ENCODE data around the gene CPZ. TPM values are rescaled to one million over a fixed set of nuclear protein-coding genes. Genes with fewer than 3 reads are reported as not detected.

Gene CPZ
- total RNA-seq, 1 experiment from 2014 or later, result not detected

Other genes starting within 250 kb of the CPZ start
- 16.6 and 20.4 TPM in 2 replicates for gene ACOX3, start 152.0 kb upstream of the CPZ start, total RNA-seq (2014; rRNA removed; shearing (Covaris generic))
- gene TRMT44, start 152.0 kb upstream of the CPZ start, total RNA-seq (2014; rRNA removed; shearing (Covaris generic)), result 13.0 and 13.1 TPM in 2 replicates
- not detected in 2 replicates for gene GPR78, start 12.4 kb upstream of the CPZ start, total RNA-seq (2014; rRNA removed; shearing (Covaris generic))

Data from HT1080 (cell line).